CD4-positive, alpha-beta T cell treated with Interleukin-15 for 4 hours (primary cell): ENCODE measurements around the gene TMOD3.

Experiments
- DNase-seq: peaks from one replicate; pipeline ENCODE4 v3.0.0-alpha.2; 2020; ENCODE audit warnings: low spot score

Gene TMOD3

GRCh38 chr15:51828621-51829375, 655 bp upstream of the TMOD3 start:
- no peak for DNase-seq

- no peak for DNase-seq
These were observed 888 bp downstream of the TMOD3 start for GRCh38 chr15:51830276-51830806.

GRCh38 chr15:51833772-51834171, 4.3 kb downstream of the TMOD3 start:
- no peak for DNase-seq

GRCh38 chr15:51837792-51838251, 8.4 kb downstream of the TMOD3 start:
- no peak for DNase-seq

- no peak for DNase-seq
These were observed 8.8 kb downstream of the TMOD3 start for GRCh38 chr15:51838270-51838669.

GRCh38 chr15:51840692-51841091, 11.2 kb downstream of the TMOD3 start:
- DNase-seq, result no peak

- DNase-seq, result no peak
These were observed 12.1 kb downstream of the TMOD3 start for GRCh38 chr15:51841406-51842040.

- no peak for DNase-seq
These were observed 12.8 kb downstream of the TMOD3 start for GRCh38 chr15:51842265-51842664.

- no peak for DNase-seq
These were observed 13.6 kb downstream of the TMOD3 start for GRCh38 chr15:51842852-51843737.

GRCh38 chr15:51844747-51845426, 15.4 kb downstream of the TMOD3 start:
- no peak for DNase-seq

- DNase-seq, result no peak
These were observed 16.6 kb downstream of the TMOD3 start for GRCh38 chr15:51846066-51846462.

- peak; percentile 16 for DNase-seq
These were observed 17.2 kb downstream of the TMOD3 start for GRCh38 chr15:51846463-51847230.

- no peak for DNase-seq
These were observed 19.4 kb downstream of the TMOD3 start for GRCh38 chr15:51848811-51849210.

GRCh38 chr15:51849860-51850259, 20.4 kb downstream of the TMOD3 start:
- DNase-seq, result no peak

GRCh38 chr15:51853998-51854397, 24.5 kb downstream of the TMOD3 start:
- DNase-seq, result no peak

- DNase-seq, result no peak
These were observed 26.2 kb downstream of the TMOD3 start for GRCh38 chr15:51855612-51856011.

GRCh38 chr15:51856714-51857380, 27.4 kb downstream of the TMOD3 start:
- no peak for DNase-seq

GRCh38 chr15:51861557-51862359, 32.3 kb downstream of the TMOD3 start:
- peak; percentile 68 for DNase-seq

GRCh38 chr15:51863131-51863530, 33.7 kb downstream of the TMOD3 start:
- no peak for DNase-seq
